Activated T-cell treated with anti-CD3 and anti-CD28 coated beads, Interleukin-2, amount 50 U/mL, for 72 hours (primary cell): Measurements from ENCODE around the gene CPNE8. TPM values are rescaled to one million over a fixed set of nuclear protein-coding genes. Genes with fewer than 3 reads are reported as not detected.

Source experiments
- ATAC-seq, 2 donors: fragments of 150-1000 bp; cut with Tn5 transposase; replicated peaks in 1 of 2; 2 replicates each; pipeline ENCODE4 v1.10.0; 2021; ENCODE audit warnings: moderate library complexity in 2 of 2, mild to moderate bottlenecking in 1 of 2
- DNase-seq, 2 donors: peaks; one replicate each; pipeline ENCODE4 v3.0.0; 2021 to 2022; ENCODE audit warnings: mixed read lengths in 1 of 2
- H3K27ac Mint-ChIP-seq: one replicate; pipeline ENCODE4 v1.8.0; 2022; ENCODE audit warnings: mild to moderate bottlenecking, moderate library complexity, mixed read lengths
- H3K27me3 Mint-ChIP-seq: one replicate; pipeline ENCODE4 v1.8.0; 2022; ENCODE audit warnings: low read depth, mixed read lengths
- H3K36me3 Mint-ChIP-seq, 2 donors: one replicate each; pipeline ENCODE4 v1.8.0; 2022; ENCODE audit warnings: mixed read lengths in 2 of 2, mild to moderate bottlenecking in 1 of 2; ENCODE audit not compliant: insufficient read depth in 2 of 2
- H3K4me1 Mint-ChIP-seq: one replicate; pipeline ENCODE4 v1.8.0; 2022; ENCODE audit warnings: low read depth, mixed read lengths
- H3K4me3 Mint-ChIP-seq, 2 donors: one replicate each; pipeline ENCODE4 v1.8.0; 2022; ENCODE audit warnings: mild to moderate bottlenecking in 2 of 2, mixed read lengths in 2 of 2, moderate library complexity in 2 of 2
- H3K9me3 Mint-ChIP-seq, 2 donors: one replicate each; pipeline ENCODE4 v1.8.0; 2022; ENCODE audit warnings: mixed read lengths in 2 of 2
- total RNA-seq, 2 donors: library from RNA; stranded (reverse); gene quantifications; one replicate each; pipeline ENCODE4 v1.2.3, GENCODE V29; 2022

CPNE8 gene
- total RNA-seq, 2 donors from 2014 or later, result 3.1 to 3.5 TPM

- Mint-ChIP-seq H3K27ac (no peak overlapping the region), H3K9me3 (peaks cover 6 to 11% of the 10 kb centered on the region in 2 donors), H3K4me3 (no peak overlapping the region), H3K4me1 (no peaks in the 10 kb centered on the region), H3K27me3 (no peaks in the 10 kb centered on the region), H3K36me3 (no peaks in the 10 kb centered on the region)
- ATAC-seq (no peak), DNase-seq (no peak)
These were observed 291.2 kb downstream of the CPNE8 start for GRCh38 chr12:38614171-38614570.

- H3K36me3 Mint-ChIP-seq, result no peaks in the 10 kb centered on the region
- H3K4me1 Mint-ChIP-seq, result no peaks in the 10 kb centered on the region
- no peak for ATAC-seq
- no peak overlapping the region for H3K27ac Mint-ChIP-seq
- H3K27me3 Mint-ChIP-seq, result no peaks in the 10 kb centered on the region
- H3K4me3 Mint-ChIP-seq, result no peak overlapping the region
- H3K9me3 Mint-ChIP-seq, result peaks cover 8 to 11% of the 10 kb centered on the region in 2 donors
- no peak for DNase-seq
These were observed 294.5 kb downstream of the CPNE8 start for GRCh38 chr12:38610808-38611350.

- H3K9me3 Mint-ChIP-seq, result peaks cover 7% of the 10 kb centered on the region in 2 donors
- no peaks in the 10 kb centered on the region for H3K4me1 Mint-ChIP-seq
- no peak for DNase-seq
- no peak for ATAC-seq
- H3K27ac Mint-ChIP-seq, result no peak overlapping the region
- H3K4me3 Mint-ChIP-seq, result no peak overlapping the region
- H3K36me3 Mint-ChIP-seq, result no peaks in the 10 kb centered on the region
- H3K27me3 Mint-ChIP-seq, result no peaks in the 10 kb centered on the region
These were observed 298.1 kb downstream of the CPNE8 start for GRCh38 chr12:38607295-38607694.
